Keratinocyte (primary cell): ENCODE results near the gene SCAMP2. TPM values are rescaled to one million over a fixed set of nuclear protein-coding genes. Genes with fewer than 3 reads are reported as not detected.

Experiments used
- DNase-seq: peaks from one replicate; pipeline ENCODE4 v3.0.0-alpha.2; 2011; ENCODE audit warnings: low read depth, missing footprints, low spot score
- FAIRE-seq: peaks from 2 replicates; lab custom pipeline; 2011; peaks lifted over from hg19 to GRCh38; lab: Jason Lieb, UNC
- H2AFZ ChIP-seq: 2 replicates; pipeline ENCODE4 v1.6.0; 2012; ENCODE audit warnings: low read length, control low read depth, inconsistent platforms; ENCODE audit not compliant: control insufficient read depth
- H3K27ac ChIP-seq: 2 replicates; pipeline ENCODE4 v1.5.1; 2011; ENCODE audit warnings: low read length; ENCODE audit not compliant: control insufficient read depth, insufficient read depth
- H3K27me3 ChIP-seq: 3 replicates; pipeline ENCODE4 v1.6.0; 2011; ENCODE audit warnings: low read length; ENCODE audit not compliant: control insufficient read depth, insufficient read depth; ENCODE audit errors: extremely low read depth
- H3K36me3 ChIP-seq, 2 experiments: 2 replicates in 1 of 2; 3 replicates in 1 of 2; pipeline ENCODE4 v1.5.1; 2011; ENCODE audit warnings: low read length in 2 of 2, mild to moderate bottlenecking in 1 of 2; ENCODE audit not compliant: control insufficient read depth in 2 of 2, insufficient read depth in 2 of 2; ENCODE audit errors: extremely low read depth in 1 of 2
- H3K4me1 ChIP-seq: 3 replicates; pipeline ENCODE4 v1.5.1; 2011; ENCODE audit warnings: low read length; ENCODE audit not compliant: control insufficient read depth, insufficient read depth; ENCODE audit errors: extremely low read depth
- H3K4me2 ChIP-seq: 3 replicates; pipeline ENCODE4 v1.6.0; 2011; ENCODE audit warnings: low read depth, low read length; ENCODE audit not compliant: control insufficient read depth, insufficient read depth; ENCODE audit errors: extremely low read depth
- H3K4me3 ChIP-seq, 3 experiments: fragments of 200-600 bp in 1 of 3; sonication (generic) in 1 of 3; 2 replicates in 2 of 3; 3 replicates in 1 of 3; pipeline ENCODE4 v1.5.1; 2011 to 2016; ENCODE audit warnings: low read length in 3 of 3, mild to moderate bottlenecking in 3 of 3, control low read depth in 2 of 3, inconsistent platforms in 1 of 3, low read depth in 1 of 3, mixed read lengths in 1 of 3, mixed run types in 1 of 3, moderate library complexity in 1 of 3; ENCODE audit not compliant: control insufficient read depth in 2 of 3, insufficient read depth in 2 of 3; ENCODE audit errors: extremely low read depth in 1 of 3
- H3K79me2 ChIP-seq: 2 replicates; pipeline ENCODE4 v1.6.0; 2012; ENCODE audit warnings: low read length; ENCODE audit not compliant: control insufficient read depth, insufficient read depth
- H3K9ac ChIP-seq: 3 replicates; pipeline ENCODE4 v1.6.0; 2011; ENCODE audit warnings: low read length; ENCODE audit not compliant: control insufficient read depth, insufficient read depth; ENCODE audit errors: extremely low read depth
- H3K9me1 ChIP-seq: 3 replicates; pipeline ENCODE4 v1.6.0; 2011; ENCODE audit warnings: low read length; ENCODE audit not compliant: control insufficient read depth, insufficient read depth; ENCODE audit errors: extremely low read depth
- H3K9me3 ChIP-seq: 2 replicates; pipeline ENCODE4 v1.5.1; 2012; ENCODE audit warnings: low read depth, low read length; ENCODE audit not compliant: control insufficient read depth
- H4K20me1 ChIP-seq: 3 replicates; pipeline ENCODE4 v1.6.0; 2011; ENCODE audit warnings: low read length; ENCODE audit not compliant: control insufficient read depth, insufficient read depth; ENCODE audit errors: extremely low read depth
- CTCF ChIP-seq, 3 experiments: IDR thresholded peaks in 1 of 3; conservative IDR thresholded peaks in 1 of 3; optimal IDR thresholded peaks in 1 of 3; 2 replicates in 2 of 3; 3 replicates in 1 of 3; pipeline versions ENCODE3 to v1.5.1; 2011; ENCODE audit warnings: low read length in 3 of 3, mild to moderate bottlenecking in 3 of 3, moderate library complexity in 2 of 3, control low read depth in 1 of 3, inconsistent platforms in 1 of 3; ENCODE audit not compliant: insufficient read depth in 2 of 3; ENCODE audit errors: extremely low read depth in 1 of 3
- EZH2 ChIP-seq: IDR thresholded peaks from one replicate; pipeline ENCODE4 v1.6.1; 2012; ENCODE audit warnings: inconsistent platforms, mild to moderate bottlenecking, low read length, moderate library complexity
- dilution Hi-C: fragments of 300-500 bp; cut with MboI; formaldehyde crosslinking; loops from one replicate; pipeline ENCODE4 v1.7.0; 2020; ENCODE audit warnings: low sequenced_read_pairs; ENCODE audit not compliant: extremely low pct_ligation_motif_present
- polyA plus RNA-seq, 5 experiments: library from polyadenylated mRNA; depleted of rRNA in 3 of 5; stranded (reverse) in 3 of 5; stranded (forward) in 1 of 5; unstranded in 1 of 5; fragments of >200 nt; gene quantifications; 1 replicate in 1 of 5; 2 replicates in 3 of 5; 3 replicates in 1 of 5; pipeline versions ENCODE4 v1.2.1 to v1.2.3, GENCODE V29; 2011 to 2012; ENCODE audit warnings: missing spikeins in 2 of 5, low read depth in 1 of 5, low replicate concordance in 1 of 5

SCAMP2 gene
- polyA plus RNA-seq, 1 donor (not counting 4 experiments of a cell fraction or from before 2014, with no cell fraction given): 72.8 TPM

- H3K9ac ChIP-seq: no peak overlapping the region
- H3K27ac ChIP-seq: no peak overlapping the region
- H3K9me3 ChIP-seq: no peaks in the 10 kb centered on the region
- no peak overlapping the region for H2AFZ ChIP-seq
- DNase-seq (no peak), FAIRE-seq (no peak)
- no peak for TF ChIP-seq EZH2
- H3K36me3 ChIP-seq: peaks cover 31 to 37% of the 10 kb centered on the region in 2 experiments
- no peaks in the 10 kb centered on the region for H4K20me1 ChIP-seq
- H3K4me2 ChIP-seq: no peak overlapping the region
- peaks cover 12% of the 10 kb centered on the region for H3K79me2 ChIP-seq
- no peaks in the 10 kb centered on the region for H3K27me3 ChIP-seq
- H3K4me3 ChIP-seq: no peak overlapping the region
- H3K9me1 ChIP-seq: no peaks in the 10 kb centered on the region
- dilution Hi-C loops: no loop called here
- H3K4me1 ChIP-seq: peaks cover 16% of the 10 kb centered on the region
Observed at GRCh38 chr15:74802290-74802689, 70.9 kb downstream of the SCAMP2 start.

GRCh38 chr15:74801311-74801997, 71.7 kb downstream of the SCAMP2 start:
- Histone ChIP-seq H4K20me1 (no peaks in the 10 kb centered on the region), H3K9me3 (no peaks in the 10 kb centered on the region), H3K9me1 (no peaks in the 10 kb centered on the region), H3K9ac (no peak overlapping the region), H3K27me3 (no peaks in the 10 kb centered on the region), H2AFZ (no peak overlapping the region), H3K27ac (no peak overlapping the region), H3K4me3 (no peak overlapping the region), H3K4me2 (no peak overlapping the region), H3K36me3 (peaks cover 31 to 37% of the 10 kb centered on the region in 2 experiments), H3K79me2 (peaks cover 19% of the 10 kb centered on the region), H3K4me1 (peaks cover 16% of the 10 kb centered on the region)
- no peak for TF ChIP-seq CTCF (optimal IDR thresholded peaks at IDR 0.05 in 1 of 3, IDR thresholded peaks at IDR 0.05 in 1 of 3, conservative IDR thresholded peaks at IDR 0.05 in 1 of 3; ENCODE audit: extremely low read depth in 1 of 3, insufficient read depth in 2 of 3, low read length in 3 of 3)
- dilution Hi-C loops: no loop called here
- FAIRE-seq (no peak), DNase-seq (no peak)
